GM12801 (cell line): Measurements from ENCODE around the gene ZBTB21.

Experiments used
- CTCF ChIP-seq: IDR thresholded peaks from one replicate; pipeline ENCODE4 v1.5.1; 2011; ENCODE audit warnings: control low read depth; ENCODE audit not compliant: insufficient read length; ENCODE audit errors: extremely low read depth

Gene ZBTB21

GRCh38 chr21:42055425-42055824, 45.3 kb upstream of the ZBTB21 start:
- TF ChIP-seq CTCF = no peak

- TF ChIP-seq CTCF = no peak
These were observed 41.6 kb upstream of the ZBTB21 start for GRCh38 chr21:42051788-42052187.

- no peak for TF ChIP-seq CTCF
These were observed 39.6 kb upstream of the ZBTB21 start for GRCh38 chr21:42049578-42050430.

- TF ChIP-seq CTCF = no peak
These were observed 38.9 kb upstream of the ZBTB21 start for GRCh38 chr21:42048870-42049577.

GRCh38 chr21:42047821-42048613, 37.9 kb upstream of the ZBTB21 start:
- TF ChIP-seq CTCF = no peak

GRCh38 chr21:42044871-42045495, 34.8 kb upstream of the ZBTB21 start:
- no peak for TF ChIP-seq CTCF
